ENCODE data around the gene ANAPC15. TPM values are rescaled to one million over a fixed set of nuclear protein-coding genes. Genes with fewer than 3 reads are reported as not detected.

ANAPC15 gene
- total and polyA plus RNA-seq, 2 of the 13 experiments (the other 11 are each of a cell fraction or from before 2014, with no cell fraction given), result 18.8 to 25.7 TPM

GRCh38 chr11:72080326-72081183, 31.9 kb downstream of the ANAPC15 start, which contains the start of the genes LRRC51 and NUMA1 (continued):
- TF ChIP-seq ZNF567 (CRISPR knock-in tag; IDR thresholded peaks at IDR 0.05; ENCODE audit: borderline replicate concordance), result no peak
- TF ChIP-seq ZNF180 (CRISPR knock-in tag; IDR thresholded peaks at IDR 0.05; ENCODE audit: borderline replicate concordance, low read depth), result no peak
- TF ChIP-seq HMGXB4 (CRISPR knock-in tag; IDR thresholded peaks at IDR 0.05; ENCODE audit: borderline replicate concordance in 1 of 2, low read depth in 1 of 2), result peak; percentile 33 to 67; a peak in 2 of 4 replicates
- TF ChIP-seq ZNF713 (CRISPR knock-in tag; IDR thresholded peaks at IDR 0.05), result no peak
- TF ChIP-seq SMAD1 (CRISPR knock-in tag; IDR thresholded peaks at IDR 0.05; ENCODE audit: borderline replicate concordance, low read depth), result peak; percentile 10; the same call in 1 of the 2 replicates
- TF ChIP-seq MAZ (IDR thresholded peaks at IDR 0.05; ENCODE audit: borderline replicate concordance, low read depth, low read length), result peak; percentile 52; the same call in 1 of the 2 replicates
- peak; percentile 69; the same call in 1 of the 2 replicates for TF ChIP-seq MAZ (CRISPR knock-in tag; IDR thresholded peaks at IDR 0.05; ENCODE audit: low read depth)
- no peak for TF ChIP-seq NCOA2 (CRISPR knock-in tag; IDR thresholded peaks at IDR 0.05)
- TF ChIP-seq ONECUT2 (CRISPR knock-in tag; IDR thresholded peaks at IDR 0.05), result no peak
- no peak for TF ChIP-seq ZNF775 (CRISPR knock-in tag; IDR thresholded peaks at IDR 0.05; ENCODE audit: borderline replicate concordance)
- TF ChIP-seq SMAD3 (CRISPR knock-in tag; IDR thresholded peaks at IDR 0.05), result no peak
- TF ChIP-seq ATF6 (CRISPR knock-in tag; conservative IDR thresholded peaks at IDR 0.05), result no peak
- no peak for TF ChIP-seq ZMYM2 (CRISPR knock-in tag; IDR thresholded peaks at IDR 0.05)
- TF ChIP-seq KLF15 (CRISPR knock-in tag; IDR thresholded peaks at IDR 0.05; ENCODE audit: borderline replicate concordance), result peak; percentile 80; the same call in 1 of the 2 replicates
- no peak for TF ChIP-seq PCBP1 (IDR thresholded peaks at IDR 0.05; ENCODE audit: borderline replicate concordance, low read depth, low read length)
- peak; percentile 71; the same call in 1 of the 2 replicates for TF ChIP-seq BORCS8-MEF2B (CRISPR knock-in tag; IDR thresholded peaks at IDR 0.05)
- TF ChIP-seq IRF1 (CRISPR knock-in tag; IDR thresholded peaks at IDR 0.05; ENCODE audit: low read depth), result no peak
- TF ChIP-seq TGIF2 (CRISPR knock-in tag; IDR thresholded peaks at IDR 0.05), result no peak; the same call in 1 of the 2 replicates
- TF ChIP-seq STAG1 (CRISPR knock-in tag; IDR thresholded peaks at IDR 0.05), result no peak
- no peak for TF ChIP-seq ZNF576 (CRISPR knock-in tag; IDR thresholded peaks at IDR 0.05)
- TF ChIP-seq KDM5B (CRISPR knock-in tag; IDR thresholded peaks at IDR 0.05; ENCODE audit: borderline replicate concordance), result peak; percentile 18; the same call in 1 of the 2 replicates
- TF ChIP-seq IKZF4 (CRISPR knock-in tag; IDR thresholded peaks at IDR 0.05; ENCODE audit: borderline replicate concordance, low read depth, not compliant biosample characterization), result no peak
- TF ChIP-seq ZNF234 (CRISPR knock-in tag; conservative IDR thresholded peaks at IDR 0.05), result no peak
- no peak for TF ChIP-seq CHD4 (IDR thresholded peaks at IDR 0.05; ENCODE audit: borderline replicate concordance, low read length)
